Adrenal gland (tissue), 12 donors: ENCODE results near the gene TBCB. TPM values are rescaled to one million over a fixed set of nuclear protein-coding genes. Genes with fewer than 3 reads are reported as not detected.

ENCODE experiments used
- DNase-seq, 7 donors: peaks; one replicate each; pipeline ENCODE4 v3.0.0-alpha.2; 2019 to 2020
- H3K27ac ChIP-seq, 5 donors: fragments of 200-600 bp; sonication (generic) in 4 of 5; 1 replicate in 3 of 5; 2 replicates in 2 of 5; pipeline versions ENCODE4 v1.5.1 to v1.8.0; 2016 to 2020; ENCODE audit warnings: mild to moderate bottlenecking in 1 of 5
- H3K27me3 ChIP-seq: fragments of 200-600 bp; 2 replicates; pipeline ENCODE4 v1.8.0; 2021
- H3K36me3 ChIP-seq, 2 donors: fragments of 200-600 bp; replicated peaks in 1 of 2; 1 replicate in 1 of 2; 2 replicates in 1 of 2; pipeline versions ENCODE4 v1.5.1 to v1.8.0; 2018 to 2022
- H3K4me1 ChIP-seq, 2 donors: fragments of 200-600 bp; replicated peaks in 1 of 2; 1 replicate in 1 of 2; 2 replicates in 1 of 2; pipeline versions ENCODE4 v1.5.1 to v1.8.0; 2018 to 2021
- H3K4me3 ChIP-seq, 4 donors: fragments of 200-600 bp; sonication (generic) in 3 of 4; one replicate each; pipeline ENCODE4 v1.5.1; 2016 to 2018
- H3K9me3 ChIP-seq, 3 donors: fragments of 200-600 bp; sonication (generic) in 1 of 3; replicated peaks in 1 of 3; 1 replicate in 2 of 3; 2 replicates in 1 of 3; pipeline versions ENCODE4 v1.5.1 to v1.8.0; 2016 to 2021
- CTCF ChIP-seq, 6 experiments: fragments of 450-650 bp in 4 of 6; fragments of 200-600 bp in 2 of 6; sonication (generic) in 1 of 6; IDR thresholded peaks; 1 replicate in 5 of 6; 2 replicates in 1 of 6; pipeline versions ENCODE4 v1.5.1 to v1.8.0; 2016 to 2021; ENCODE audit warnings: antibody characterized with exemption in 6 of 6, mild to moderate bottlenecking in 2 of 6, moderate library complexity in 1 of 6
- POLR2A ChIP-seq, 2 donors: fragments of 450-650 bp; IDR thresholded peaks; one replicate each; pipeline ENCODE4 v1.6.1; 2017; ENCODE audit warnings: antibody characterized with exemption in 2 of 2, mild to moderate bottlenecking in 2 of 2, moderate library complexity in 1 of 2
- WGBS, 4 donors: extraction: QIAGEN DNeasy Blood & Tissue Kit in 2 of 4; methylation state at CpG; one replicate each; pipeline versions ENCODE4 v1.1.5 to v1.1.7; 2013 to 2017; 5-methylcytosine and 5-hydroxymethylcytosine counted together
- intact Hi-C, 2 donors: fragments of 100-400 bp; cut with DNase I; formaldehyde crosslinking; loops; one replicate each; pipeline versions ENCODE4 v1.14.1 to v1.15.0; 2022 to 2023
- polyA plus RNA-seq, 3 donors: library from polyadenylated mRNA; stranded (reverse); fragments of 200-250 nt in 2 of 3; fragments of 350-450 nt in 1 of 3; fragmentation: Illumina TruSeq in 1 of 3; extraction: RNeasy Lipid Tissue Mini Kit (QIAGEN cat#74804) in 1 of 3; gene quantifications; one replicate each; pipeline ENCODE4 v1.2.3, GENCODE V29; 2013 to 2014
- total RNA-seq, 9 donors: library from RNA; depleted of rRNA in 4 of 9; stranded (reverse); fragments of >200 nt in 4 of 9; fragments of 120-200 nt in 1 of 9; fragmentation: NEBNext Ultra II Directional in 1 of 9; extraction: Animal tissue kit (Norgen Biotek cat#: 25700) in 1 of 9; gene quantifications; one replicate each; pipeline versions ENCODE4 v1.1.0 to v1.2.4, GENCODE V29; 2013 to 2023
- donor health status: healthy with polysubstance abuse.
- donor health status: Bipolar disorder and iron deficiency.
- donor health status: DM: yes; HTN: yes; CAD: no.
- donor health status: DM: no; HTN: no; CAD: no.
- donor health status: DM: no; HTN: no; CAD: no.
- donor health status: DM: yes; HTN: yes; CAD: no.

TBCB gene
- total and polyA plus RNA-seq, 12 donors, result 88.8 to 233 (median 140) TPM

- H3K9me3 ChIP-seq, result no peaks in the 10 kb centered on the region
- WGBS, 4 donors, result 0 to 1% (median 0%) methylated on average over 26 to 75 of the region's 75 CpGs
- peak; percentile 84 to 94 for TF ChIP-seq POLR2A (IDR thresholded peaks at IDR 0.05)
- no peak for TF ChIP-seq CTCF (IDR thresholded peaks at IDR 0.05)
- H3K27ac ChIP-seq, result peak within 1 kb of the TSS; percentile 96 to 99 (median 99)
- H3K27me3 ChIP-seq, result no peaks in the 10 kb centered on the region
- peaks cover 16 to 21% of the 10 kb centered on the region in 2 donors for H3K4me1 ChIP-seq
- H3K36me3 ChIP-seq, result peaks cover 0 to 30% of the 10 kb centered on the region in 2 donors
- H3K4me3 ChIP-seq, result peak within 1 kb of the TSS; percentile 66 to 98 (median 82)
- intact Hi-C loops, result no loop called here
- DNase-seq, result peak; percentile 96 to 98 (median 97)
Measured at GRCh38 chr19:36139473-36140303, 24.4 kb downstream of the TBCB start, which contains the start of gene CAPNS1. Gene CAPNS1, plus strand, starts transcription at chr19:36140066. Its CDS starts 946 bp downstream, at chr19:36141012.

GRCh38 chr19:36140304-36141038 lies 25.2 kb downstream of the TBCB start:
- peak overlapping the region; percentile 66 to 98 (median 82) for H3K4me3 ChIP-seq
- H3K4me1 ChIP-seq, result peaks cover 16 to 21% of the 10 kb centered on the region in 2 donors
- H3K9me3 ChIP-seq, result no peaks in the 10 kb centered on the region
- 0 to 2% (median 1%) methylated on average over 21 to 31 of the region's 31 CpGs for WGBS, 4 donors
- peaks cover 0 to 37% of the 10 kb centered on the region in 2 donors for H3K36me3 ChIP-seq
- intact Hi-C loops, result no loop called here
- peak overlapping the region; percentile 96 to 99 (median 99) for H3K27ac ChIP-seq
- no peaks in the 10 kb centered on the region for H3K27me3 ChIP-seq
- peak in 6 of 7 donors; percentile 57 to 78 (median 66) for DNase-seq
- TF ChIP-seq CTCF (IDR thresholded peaks at IDR 0.05) (no peak), POLR2A (IDR thresholded peaks at IDR 0.05) (no peak)

GRCh38 chr19:36141039-36141927 lies 26.0 kb downstream of the TBCB start:
- intact Hi-C loops, result no loop called here
- TF ChIP-seq POLR2A (IDR thresholded peaks at IDR 0.05), result peak in 1 of 2 donors; percentile 74
- TF ChIP-seq CTCF (IDR thresholded peaks at IDR 0.05), result no peak
- WGBS, 4 donors, result 19 to 54% (median 26%) methylated on average over 15 to 42 of the region's 42 CpGs

More at GRCh38 chr19:36141039-36141927, 26.0 kb downstream of the TBCB start:
- H3K4me1 ChIP-seq, result peaks cover 16 to 20% of the 10 kb centered on the region in 2 donors
- no peaks in the 10 kb centered on the region for H3K9me3 ChIP-seq
- no peaks in the 10 kb centered on the region for H3K27me3 ChIP-seq
- peaks cover 0 to 45% of the 10 kb centered on the region in 2 donors for H3K36me3 ChIP-seq
- DNase-seq, result peak; percentile 85 to 96 (median 89)
- H3K27ac ChIP-seq, result peak overlapping the region in 4 of 5 donors; percentile 96 to 99 (median 98)
- peak overlapping the region in 2 of 4 donors; percentile 71 to 94 for H3K4me3 ChIP-seq
